Measurements from ENCODE around the gene ROCK2. TPM values are rescaled to one million over a fixed set of nuclear protein-coding genes. Genes with fewer than 3 reads are reported as not detected.

ROCK2 gene
- polyA plus RNA-seq, 2 of the 4 experiments (the other 2 are of a cell fraction), result 34.0 to 38.7 TPM

DNA sequence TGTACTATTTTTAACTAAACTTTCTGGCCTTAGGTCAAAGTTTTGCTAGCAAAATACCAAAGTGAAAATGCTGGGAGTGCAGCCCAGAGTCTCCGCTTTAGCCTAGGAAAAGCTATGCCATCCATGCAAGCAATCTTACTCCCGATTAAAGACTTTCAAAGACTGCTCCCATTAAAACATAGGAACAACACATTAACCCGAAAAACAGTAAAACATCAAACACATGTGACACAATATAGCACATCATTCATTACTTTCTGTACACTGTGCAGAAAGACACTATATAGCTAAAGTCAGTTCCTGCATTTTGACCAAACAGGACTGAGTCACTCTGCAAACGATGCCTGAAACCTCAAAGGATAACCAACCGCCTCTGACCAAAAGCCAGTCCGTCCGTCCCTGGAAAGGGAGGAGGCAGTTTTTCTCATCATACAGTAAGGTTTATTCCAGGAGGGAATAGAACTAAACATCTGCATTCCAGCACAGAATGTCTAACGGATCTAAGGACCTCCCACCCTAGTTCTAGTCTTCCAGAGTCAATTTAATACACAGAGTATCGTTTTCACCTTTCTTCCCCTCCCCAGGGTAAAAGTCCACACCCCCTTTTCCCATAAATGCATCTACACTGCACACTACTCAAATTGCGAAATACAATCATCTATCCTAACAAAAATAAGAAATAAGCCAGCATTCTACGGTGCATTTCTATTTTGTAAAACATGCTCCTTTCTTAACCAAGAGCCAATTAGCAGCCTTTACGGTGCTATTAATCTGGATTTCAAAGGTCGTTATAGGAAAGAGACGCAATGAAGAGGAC lies 1.7 kb downstream of the ROCK2 start:
- peak overlapping the region; percentile 92 for H3K4me3 ChIP-seq
- FAIRE-seq (peak; percentile 97), DNase-seq (ENCODE audit: low read depth in 1 of 2, low spot score in 1 of 2) (peak; percentile 56 to 81), ATAC-seq (peak; percentile 45 to 73; a peak in 5 of 6 replicates)
- peak overlapping the region; percentile 95 for H3K4me2 ChIP-seq
- no peaks in the 10 kb centered on the region for H3K9me3 ChIP-seq
- WGBS (ENCODE audit: missing lambda C conversion rate), result 1% methylated on average over 14 of the region's 14 CpGs
- ChIA-PET POLR2A (interaction anchor here (1.2 to 4.8 kb wide), 4 partner anchors 32 to 188 kb away, joined by 5 to 82 read pairs (median 34); partner anchors contain the start of gene SLC66A3), CTCF (interaction anchor here (0.8 to 3.4 kb wide), 8 partner anchors 8 to 210 kb away, joined by 3 to 21 read pairs (median 4); a partner anchor contains a TSS)
- peak overlapping the region; percentile 94 to 95 for H3K27ac ChIP-seq
- H3K4me1 ChIP-seq, result peaks cover 51% of the 10 kb centered on the region
- TF ChIP-seq RARB (CRISPR knock-in tag; IDR thresholded peaks at IDR 0.05) (peak; percentile 50; the same call in 1 of the 2 replicates), TP53 (CRISPR knock-in tag; IDR thresholded peaks at IDR 0.05) (no peak), TFCP2L1 (CRISPR knock-in tag; IDR thresholded peaks at IDR 0.05) (no peak), ESRRA (IDR thresholded peaks at IDR 0.05; ENCODE audit: borderline replicate concordance, low read length) (no peak), RFX5 (IDR thresholded peaks at IDR 0.05) (no peak), HOXA7 (CRISPR knock-in tag; IDR thresholded peaks at IDR 0.05) (peak; percentile 15; the same call in 1 of the 2 replicates), POLR2AphosphoS2 (conservative IDR thresholded peaks at IDR 0.05; ENCODE audit: low read length) (no peak), EHF (CRISPR knock-in tag; IDR thresholded peaks at IDR 0.05) (no peak), KDM5A (IDR thresholded peaks at IDR 0.05) (no peak), ZFP36 (IDR thresholded peaks at IDR 0.05; ENCODE audit: borderline replicate concordance, partially characterized antibody) (peak; percentile 6), RCOR1 (IDR thresholded peaks at IDR 0.05; ENCODE audit: low read depth, low read length) (no peak), HOXB13 (CRISPR knock-in tag; IDR thresholded peaks at IDR 0.05; ENCODE audit: low read depth) (no peak), SMC3 (IDR thresholded peaks at IDR 0.05) (no peak), CBX2 (IDR thresholded peaks at IDR 0.05; ENCODE audit: borderline replicate concordance, low read depth) (no peak), RAD21 (conservative IDR thresholded peaks at IDR 0.05 in 1 of 2, IDR thresholded peaks at IDR 0.05 in 1 of 2) (peak; percentile 18 to 19; a peak in 2 of 5 replicates), BHLHE40 (IDR thresholded peaks at IDR 0.05; ENCODE audit: low read depth, low read length) (0 out of 2 replicates have a peak, but pooled peaks have one; percentile 6), MYC (IDR thresholded peaks at IDR 0.05; ENCODE audit: borderline replicate concordance, low read length) (no peak), HEYL (CRISPR knock-in tag; IDR thresholded peaks at IDR 0.05) (no peak), GATA3 (IDR thresholded peaks at IDR 0.05; ENCODE audit: borderline replicate concordance) (0 out of 2 replicates have a peak, but pooled peaks have one; percentile 16), ZSCAN20 (CRISPR knock-in tag; IDR thresholded peaks at IDR 0.05) (no peak), MAZ (IDR thresholded peaks at IDR 0.05; ENCODE audit: borderline replicate concordance, low read depth, low read length) (no peak)
- TF ChIP-seq, protein P1, sequence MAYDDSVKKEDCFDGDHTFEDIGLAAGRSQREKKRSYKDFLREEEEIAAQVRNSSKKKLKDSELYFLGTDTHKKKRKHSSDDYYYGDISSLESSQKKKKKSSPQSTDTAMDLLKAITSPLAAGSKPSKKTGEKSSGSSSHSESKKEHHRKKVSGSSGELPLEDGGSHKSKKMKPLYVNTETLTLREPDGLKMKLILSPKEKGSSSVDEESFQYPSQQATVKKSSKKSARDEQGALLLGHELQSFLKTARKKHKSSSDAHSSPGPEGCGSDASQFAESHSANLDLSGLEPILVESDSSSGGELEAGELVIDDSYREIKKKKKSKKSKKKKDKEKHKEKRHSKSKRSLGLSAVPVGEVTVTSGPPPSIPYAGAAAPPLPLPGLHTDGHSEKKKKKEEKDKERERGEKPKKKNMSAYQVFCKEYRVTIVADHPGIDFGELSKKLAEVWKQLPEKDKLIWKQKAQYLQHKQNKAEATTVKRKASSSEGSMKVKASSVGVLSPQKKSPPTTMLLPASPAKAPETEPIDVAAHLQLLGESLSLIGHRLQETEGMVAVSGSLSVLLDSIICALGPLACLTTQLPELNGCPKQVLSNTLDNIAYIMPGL (CRISPR knock-in tag; IDR thresholded peaks at IDR 0.05; ENCODE audit: borderline replicate concordance), result no peak
- TF ChIP-seq, protein P2, sequence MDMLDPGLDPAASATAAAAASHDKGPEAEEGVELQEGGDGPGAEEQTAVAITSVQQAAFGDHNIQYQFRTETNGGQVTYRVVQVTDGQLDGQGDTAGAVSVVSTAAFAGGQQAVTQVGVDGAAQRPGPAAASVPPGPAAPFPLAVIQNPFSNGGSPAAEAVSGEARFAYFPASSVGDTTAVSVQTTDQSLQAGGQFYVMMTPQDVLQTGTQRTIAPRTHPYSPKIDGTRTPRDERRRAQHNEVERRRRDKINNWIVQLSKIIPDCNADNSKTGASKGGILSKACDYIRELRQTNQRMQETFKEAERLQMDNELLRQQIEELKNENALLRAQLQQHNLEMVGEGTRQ (IDR thresholded peaks at IDR 0.05), result no peak
- TF ChIP-seq, protein P3, sequence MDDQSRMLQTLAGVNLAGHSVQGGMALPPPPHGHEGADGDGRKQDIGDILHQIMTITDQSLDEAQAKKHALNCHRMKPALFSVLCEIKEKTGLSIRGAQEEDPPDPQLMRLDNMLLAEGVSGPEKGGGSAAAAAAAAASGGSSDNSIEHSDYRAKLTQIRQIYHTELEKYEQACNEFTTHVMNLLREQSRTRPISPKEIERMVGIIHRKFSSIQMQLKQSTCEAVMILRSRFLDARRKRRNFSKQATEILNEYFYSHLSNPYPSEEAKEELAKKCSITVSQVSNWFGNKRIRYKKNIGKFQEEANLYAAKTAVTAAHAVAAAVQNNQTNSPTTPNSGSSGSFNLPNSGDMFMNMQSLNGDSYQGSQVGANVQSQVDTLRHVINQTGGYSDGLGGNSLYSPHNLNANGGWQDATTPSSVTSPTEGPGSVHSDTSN (IDR thresholded peaks at IDR 0.05), result no peak
- TF ChIP-seq, protein P4, sequence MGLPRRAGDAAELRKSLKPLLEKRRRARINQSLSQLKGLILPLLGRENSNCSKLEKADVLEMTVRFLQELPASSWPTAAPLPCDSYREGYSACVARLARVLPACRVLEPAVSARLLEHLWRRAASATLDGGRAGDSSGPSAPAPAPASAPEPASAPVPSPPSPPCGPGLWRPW (IDR thresholded peaks at IDR 0.05), result no peak
- TF ChIP-seq, protein P5, sequence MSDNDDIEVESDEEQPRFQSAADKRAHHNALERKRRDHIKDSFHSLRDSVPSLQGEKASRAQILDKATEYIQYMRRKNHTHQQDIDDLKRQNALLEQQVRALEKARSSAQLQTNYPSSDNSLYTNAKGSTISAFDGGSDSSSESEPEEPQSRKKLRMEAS (IDR thresholded peaks at IDR 0.05), result peak; percentile 38; the same call in 1 of the 2 replicates
- TF ChIP-seq, protein P6, sequence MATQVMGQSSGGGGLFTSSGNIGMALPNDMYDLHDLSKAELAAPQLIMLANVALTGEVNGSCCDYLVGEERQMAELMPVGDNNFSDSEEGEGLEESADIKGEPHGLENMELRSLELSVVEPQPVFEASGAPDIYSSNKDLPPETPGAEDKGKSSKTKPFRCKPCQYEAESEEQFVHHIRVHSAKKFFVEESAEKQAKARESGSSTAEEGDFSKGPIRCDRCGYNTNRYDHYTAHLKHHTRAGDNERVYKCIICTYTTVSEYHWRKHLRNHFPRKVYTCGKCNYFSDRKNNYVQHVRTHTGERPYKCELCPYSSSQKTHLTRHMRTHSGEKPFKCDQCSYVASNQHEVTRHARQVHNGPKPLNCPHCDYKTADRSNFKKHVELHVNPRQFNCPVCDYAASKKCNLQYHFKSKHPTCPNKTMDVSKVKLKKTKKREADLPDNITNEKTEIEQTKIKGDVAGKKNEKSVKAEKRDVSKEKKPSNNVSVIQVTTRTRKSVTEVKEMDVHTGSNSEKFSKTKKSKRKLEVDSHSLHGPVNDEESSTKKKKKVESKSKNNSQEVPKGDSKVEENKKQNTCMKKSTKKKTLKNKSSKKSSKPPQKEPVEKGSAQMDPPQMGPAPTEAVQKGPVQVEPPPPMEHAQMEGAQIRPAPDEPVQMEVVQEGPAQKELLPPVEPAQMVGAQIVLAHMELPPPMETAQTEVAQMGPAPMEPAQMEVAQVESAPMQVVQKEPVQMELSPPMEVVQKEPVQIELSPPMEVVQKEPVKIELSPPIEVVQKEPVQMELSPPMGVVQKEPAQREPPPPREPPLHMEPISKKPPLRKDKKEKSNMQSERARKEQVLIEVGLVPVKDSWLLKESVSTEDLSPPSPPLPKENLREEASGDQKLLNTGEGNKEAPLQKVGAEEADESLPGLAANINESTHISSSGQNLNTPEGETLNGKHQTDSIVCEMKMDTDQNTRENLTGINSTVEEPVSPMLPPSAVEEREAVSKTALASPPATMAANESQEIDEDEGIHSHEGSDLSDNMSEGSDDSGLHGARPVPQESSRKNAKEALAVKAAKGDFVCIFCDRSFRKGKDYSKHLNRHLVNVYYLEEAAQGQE (IDR thresholded peaks at IDR 0.05), result no peak
- TF ChIP-seq, protein P7, sequence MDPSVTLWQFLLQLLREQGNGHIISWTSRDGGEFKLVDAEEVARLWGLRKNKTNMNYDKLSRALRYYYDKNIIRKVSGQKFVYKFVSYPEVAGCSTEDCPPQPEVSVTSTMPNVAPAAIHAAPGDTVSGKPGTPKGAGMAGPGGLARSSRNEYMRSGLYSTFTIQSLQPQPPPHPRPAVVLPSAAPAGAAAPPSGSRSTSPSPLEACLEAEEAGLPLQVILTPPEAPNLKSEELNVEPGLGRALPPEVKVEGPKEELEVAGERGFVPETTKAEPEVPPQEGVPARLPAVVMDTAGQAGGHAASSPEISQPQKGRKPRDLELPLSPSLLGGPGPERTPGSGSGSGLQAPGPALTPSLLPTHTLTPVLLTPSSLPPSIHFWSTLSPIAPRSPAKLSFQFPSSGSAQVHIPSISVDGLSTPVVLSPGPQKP (IDR thresholded peaks at IDR 0.05; ENCODE audit: low read depth, low read length), result no peak
- TF ChIP-seq, protein P8, sequence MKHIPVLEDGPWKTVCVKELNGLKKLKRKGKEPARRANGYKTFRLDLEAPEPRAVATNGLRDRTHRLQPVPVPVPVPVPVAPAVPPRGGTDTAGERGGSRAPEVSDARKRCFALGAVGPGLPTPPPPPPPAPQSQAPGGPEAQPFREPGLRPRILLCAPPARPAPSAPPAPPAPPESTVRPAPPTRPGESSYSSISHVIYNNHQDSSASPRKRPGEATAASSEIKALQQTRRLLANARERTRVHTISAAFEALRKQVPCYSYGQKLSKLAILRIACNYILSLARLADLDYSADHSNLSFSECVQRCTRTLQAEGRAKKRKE (CRISPR knock-in tag; IDR thresholded peaks at IDR 0.05; ENCODE audit: low read depth), result no peak
